ENCODE data around the gene AMH. TPM values are rescaled to one million over a fixed set of nuclear protein-coding genes. Genes with fewer than 3 reads are reported as not detected.

Gene AMH
- total RNA-seq, 3 donors from 2014 or later (not counting 1 experiment from before 2014, with no cell fraction given), result 0.55 to 2.1 (median 0.88) TPM

DNA sequence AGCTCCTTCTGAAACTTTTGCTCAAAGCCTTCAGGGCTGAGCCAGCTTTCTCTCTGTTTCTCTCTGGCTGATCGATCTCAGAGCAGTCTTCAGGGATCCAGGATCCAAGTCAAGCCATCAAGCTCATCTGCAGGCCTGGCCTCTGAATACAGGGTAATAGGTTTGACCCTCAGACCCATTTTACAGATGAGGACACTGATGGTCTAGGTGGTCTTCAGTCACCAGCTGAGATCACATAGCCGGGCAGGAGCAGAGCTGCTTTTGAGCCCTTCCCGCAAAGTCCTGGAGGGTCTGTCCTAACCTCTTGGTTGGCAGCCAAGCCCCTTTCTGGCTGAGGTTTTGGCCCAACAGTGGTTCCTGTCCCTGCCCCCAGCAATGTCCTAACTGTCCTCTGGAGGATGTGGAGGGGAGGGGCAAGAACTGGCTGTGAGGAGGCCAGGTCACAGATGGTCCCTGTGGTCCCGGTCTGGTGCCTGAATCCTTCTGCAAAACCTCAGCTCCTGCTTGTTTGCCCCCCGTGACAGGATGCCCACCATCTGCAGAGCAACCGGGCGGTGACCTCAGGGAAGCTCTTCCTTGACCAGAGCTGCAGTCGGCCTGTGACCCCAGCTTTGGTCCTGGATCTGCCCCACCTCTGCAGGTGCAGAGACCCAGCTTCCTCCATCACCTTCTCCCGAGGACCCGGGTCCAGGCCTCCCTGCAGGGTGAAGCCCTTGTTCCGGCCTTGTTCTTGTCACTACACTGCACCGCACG lies 38.6 kb downstream of the AMH start:
- Histone ChIP-seq H3K27ac (ENCODE audit: low read length) (no peak overlapping the region), H3K4me1 (ENCODE audit: control insufficient read depth, insufficient read depth, low read length) (peaks cover 47% of the 10 kb centered on the region), H3K36me3 (ENCODE audit: control insufficient read depth, insufficient read depth, low read length) (no peaks in the 10 kb centered on the region), H3K4me3 (ENCODE audit: low read length) (no peak overlapping the region), H3K27me3 (ENCODE audit: control insufficient read depth, insufficient read depth, low read length) (no peaks in the 10 kb centered on the region), H3K9me3 (ENCODE audit: control insufficient read depth, insufficient read depth, low read length) (no peaks in the 10 kb centered on the region)
- no peaks in the 10 kb centered on the region for H3K9me3 Mint-ChIP-seq
- peaks cover 26 to 47% of the 10 kb centered on the region in 2 donors for H3K4me1 Mint-ChIP-seq
- WGBS (ENCODE audit: insufficient coverage), result 64% methylated on average over 13 of the region's 13 CpGs
- no peaks in the 10 kb centered on the region for H3K27me3 Mint-ChIP-seq (ENCODE audit: low read depth in 2 of 2)
- intact Hi-C loops (cut with micrococcal nuclease), result no loop called here
- TF ChIP-seq, protein P1, sequence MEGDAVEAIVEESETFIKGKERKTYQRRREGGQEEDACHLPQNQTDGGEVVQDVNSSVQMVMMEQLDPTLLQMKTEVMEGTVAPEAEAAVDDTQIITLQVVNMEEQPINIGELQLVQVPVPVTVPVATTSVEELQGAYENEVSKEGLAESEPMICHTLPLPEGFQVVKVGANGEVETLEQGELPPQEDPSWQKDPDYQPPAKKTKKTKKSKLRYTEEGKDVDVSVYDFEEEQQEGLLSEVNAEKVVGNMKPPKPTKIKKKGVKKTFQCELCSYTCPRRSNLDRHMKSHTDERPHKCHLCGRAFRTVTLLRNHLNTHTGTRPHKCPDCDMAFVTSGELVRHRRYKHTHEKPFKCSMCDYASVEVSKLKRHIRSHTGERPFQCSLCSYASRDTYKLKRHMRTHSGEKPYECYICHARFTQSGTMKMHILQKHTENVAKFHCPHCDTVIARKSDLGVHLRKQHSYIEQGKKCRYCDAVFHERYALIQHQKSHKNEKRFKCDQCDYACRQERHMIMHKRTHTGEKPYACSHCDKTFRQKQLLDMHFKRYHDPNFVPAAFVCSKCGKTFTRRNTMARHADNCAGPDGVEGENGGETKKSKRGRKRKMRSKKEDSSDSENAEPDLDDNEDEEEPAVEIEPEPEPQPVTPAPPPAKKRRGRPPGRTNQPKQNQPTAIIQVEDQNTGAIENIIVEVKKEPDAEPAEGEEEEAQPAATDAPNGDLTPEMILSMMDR (IDR thresholded peaks at IDR 0.05), result no peak
- peak in 1 of 2 donors; percentile 25 for DNase-seq
- no peak for ATAC-seq
- peak overlapping the region; percentile 94 for H3K4me3 Mint-ChIP-seq
- H3K36me3 Mint-ChIP-seq, result no peaks in the 10 kb centered on the region
- peak overlapping the region; percentile 88 to 98 for H3K27ac Mint-ChIP-seq

DNA sequence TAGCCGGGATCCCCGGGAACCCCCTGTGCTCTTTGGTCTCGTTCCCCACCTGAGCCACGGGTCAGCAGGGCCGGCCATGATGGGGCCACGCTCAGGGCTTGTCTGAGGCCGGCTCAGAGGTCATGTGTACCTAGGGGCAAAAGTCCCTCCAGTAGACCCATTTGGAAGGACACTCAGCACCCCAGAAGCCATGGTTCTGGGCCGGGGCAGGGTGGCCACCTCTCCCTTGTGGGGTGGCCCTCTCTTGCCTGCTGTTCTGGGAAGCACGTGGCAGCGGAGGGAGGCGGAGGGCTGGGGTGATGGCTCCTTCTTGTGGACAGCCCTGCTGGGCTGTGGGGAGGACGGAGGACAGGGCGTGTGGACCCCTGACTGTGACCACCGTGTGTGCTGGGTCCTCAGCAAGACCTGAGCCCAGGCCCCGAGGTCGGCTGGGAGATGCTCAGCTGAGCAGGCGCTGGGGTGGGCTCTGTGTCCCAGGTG lies 39.3 kb downstream of the AMH start:
- H3K4me3 ChIP-seq (ENCODE audit: low read length), result no peak overlapping the region
- Mint-ChIP-seq H3K9me3 (no peaks in the 10 kb centered on the region), H3K27me3 (ENCODE audit: low read depth in 2 of 2) (no peaks in the 10 kb centered on the region), H3K36me3 (no peaks in the 10 kb centered on the region), H3K4me3 (peak overlapping the region; percentile 94), H3K27ac (peak overlapping the region; percentile 88 to 98), H3K4me1 (peaks cover 22 to 47% of the 10 kb centered on the region in 2 donors)
- no peaks in the 10 kb centered on the region for H3K27me3 ChIP-seq (ENCODE audit: control insufficient read depth, insufficient read depth, low read length)
- DNase-seq (no peak), ATAC-seq (no peak)
- H3K27ac ChIP-seq (ENCODE audit: low read length), result peak overlapping the region; percentile 68
- H3K36me3 ChIP-seq (ENCODE audit: control insufficient read depth, insufficient read depth, low read length), result no peaks in the 10 kb centered on the region
- H3K9me3 ChIP-seq (ENCODE audit: control insufficient read depth, insufficient read depth, low read length), result no peaks in the 10 kb centered on the region
- peaks cover 42% of the 10 kb centered on the region for H3K4me1 ChIP-seq (ENCODE audit: control insufficient read depth, insufficient read depth, low read length)
- WGBS (ENCODE audit: insufficient coverage), result 83% methylated on average over 17 of the region's 17 CpGs
- intact Hi-C loops (cut with micrococcal nuclease), result no loop called here
- TF ChIP-seq, protein P1 (IDR thresholded peaks at IDR 0.05), result no peak

GRCh38 chr19:2288818-2289713 lies 39.9 kb downstream of the AMH start:
- H3K36me3 Mint-ChIP-seq, result no peaks in the 10 kb centered on the region
- Histone ChIP-seq H3K36me3 (ENCODE audit: control insufficient read depth, insufficient read depth, low read length) (peaks cover 3% of the 10 kb centered on the region), H3K27me3 (ENCODE audit: control insufficient read depth, insufficient read depth, low read length) (no peaks in the 10 kb centered on the region), H3K9me3 (ENCODE audit: control insufficient read depth, insufficient read depth, low read length) (no peaks in the 10 kb centered on the region), H3K4me1 (ENCODE audit: control insufficient read depth, insufficient read depth, low read length) (peaks cover 49% of the 10 kb centered on the region), H3K27ac (ENCODE audit: low read length) (peak overlapping the region; percentile 68), H3K4me3 (ENCODE audit: low read length) (peak overlapping the region; percentile 47)
- TF ChIP-seq, protein P1 (IDR thresholded peaks at IDR 0.05), result no peak
- peak; percentile 15 to 33 (median 25) for ATAC-seq
- H3K4me1 Mint-ChIP-seq, result peaks cover 27 to 51% of the 10 kb centered on the region in 2 donors
- H3K27ac Mint-ChIP-seq, result peak overlapping the region; percentile 88 to 98
- no peaks in the 10 kb centered on the region for H3K9me3 Mint-ChIP-seq
- 15% methylated on average over 28 of the region's 28 CpGs for WGBS (ENCODE audit: insufficient coverage)
- H3K4me3 Mint-ChIP-seq, result peak overlapping the region; percentile 94
- intact Hi-C loops (cut with micrococcal nuclease), result no loop called here
- no peaks in the 10 kb centered on the region for H3K27me3 Mint-ChIP-seq (ENCODE audit: low read depth in 2 of 2)
- peak in 1 of 2 donors; percentile 40 for DNase-seq

Data from natural killer cell (primary cell).